ENCODE data around the gene NTPCR.

- TF ChIP-seq CTCF (IDR thresholded peaks at IDR 0.05) (no peak), EP300 (IDR thresholded peaks at IDR 0.05; ENCODE audit: low read depth) (no peak), POLR2A (IDR thresholded peaks at IDR 0.05) (no peak), POLR2AphosphoS5 (IDR thresholded peaks at IDR 0.05) (no peak)
These were observed 33.0 kb downstream of the NTPCR start for GRCh38 chr1:232983375-232983774.

All from transverse colon (tissue), 4 donors.